HS-27A (cell line): ENCODE data around the gene ITGBL1.

Experiments
- DNase-seq: peaks from one replicate; pipeline ENCODE4 v3.0.0-alpha.2; 2012; ENCODE audit warnings: low read depth, missing footprints

ITGBL1 gene

GRCh38 chr13:101752432-101752831 is 300.0 kb downstream of the ITGBL1 start:
- DNase-seq = no peak

- DNase-seq = no peak
These were observed 302.9 kb downstream of the ITGBL1 start for GRCh38 chr13:101755228-101755887.

- no peak for DNase-seq
These were observed 305.1 kb downstream of the ITGBL1 start for GRCh38 chr13:101757446-101758039.

- no peak for DNase-seq
These were observed 310.7 kb downstream of the ITGBL1 start for GRCh38 chr13:101763191-101763590.
